Kidney epithelial cell (primary cell): ENCODE measurements around the gene POLL. TPM values are rescaled to one million over a fixed set of nuclear protein-coding genes. Genes with fewer than 3 reads are reported as not detected.

Source experiments
- DNase-seq: peaks from one replicate; pipeline ENCODE4 v3.0.0-alpha.2; 2010; ENCODE audit warnings: low read depth
- H3K27me3 ChIP-seq: 2 replicates; pipeline ENCODE4 v1.6.0; 2011; ENCODE audit warnings: low read length; ENCODE audit not compliant: control insufficient read depth, insufficient read depth
- H3K36me3 ChIP-seq: 2 replicates; pipeline ENCODE4 v1.5.1; 2011; ENCODE audit warnings: low read length; ENCODE audit not compliant: control insufficient read depth, insufficient read depth
- H3K4me3 ChIP-seq: 2 replicates; pipeline ENCODE4 v1.5.1; 2011; ENCODE audit warnings: low read depth, mild to moderate bottlenecking, control low read depth, low read length
- CTCF ChIP-seq: IDR thresholded peaks from 2 replicates; pipeline ENCODE4 v1.5.1; 2011; ENCODE audit warnings: mild to moderate bottlenecking, moderate library complexity, low read length, control low read depth, inconsistent platforms; ENCODE audit not compliant: insufficient read depth, poor library complexity, severe bottlenecking
- total RNA-seq: library from RNA; depleted of rRNA; stranded (reverse); fragments of >200 nt; gene quantifications from 2 replicates; pipeline ENCODE4 v1.2.3, GENCODE V29; 2015

Gene POLL
- total RNA-seq, 1 donor from 2014 or later = 24.0 TPM

- H3K36me3 ChIP-seq = no peaks in the 10 kb centered on the region
- DNase-seq = no peak
- no peaks in the 10 kb centered on the region for H3K27me3 ChIP-seq
- no peak overlapping the region for H3K4me3 ChIP-seq
- no peak for TF ChIP-seq CTCF
These were observed 37.9 kb upstream of the POLL start for GRCh38 chr10:101625821-101626412.

- no peak for DNase-seq
- Histone ChIP-seq H3K4me3 (no peak overlapping the region), H3K27me3 (no peaks in the 10 kb centered on the region), H3K36me3 (no peaks in the 10 kb centered on the region)
- no peak for TF ChIP-seq CTCF
These were observed 36.6 kb upstream of the POLL start for GRCh38 chr10:101624526-101625102.

- no peak overlapping the region for H3K4me3 ChIP-seq
- no peaks in the 10 kb centered on the region for H3K36me3 ChIP-seq
- no peaks in the 10 kb centered on the region for H3K27me3 ChIP-seq
- no peak for DNase-seq
- no peak for TF ChIP-seq CTCF
These were observed 35.5 kb upstream of the POLL start for GRCh38 chr10:101623528-101623927.

GRCh38 chr10:101619983-101620382 is 31.9 kb upstream of the POLL start:
- no peak for DNase-seq
- no peak for TF ChIP-seq CTCF
- H3K27me3 ChIP-seq = no peaks in the 10 kb centered on the region
- no peak overlapping the region for H3K4me3 ChIP-seq
- no peaks in the 10 kb centered on the region for H3K36me3 ChIP-seq

- H3K4me3 ChIP-seq = no peak overlapping the region
- H3K27me3 ChIP-seq = no peaks in the 10 kb centered on the region
- H3K36me3 ChIP-seq = no peaks in the 10 kb centered on the region
- no peak for DNase-seq
- TF ChIP-seq CTCF = no peak
These were observed 30.8 kb upstream of the POLL start for GRCh38 chr10:101618871-101619270.

- H3K36me3 ChIP-seq = no peaks in the 10 kb centered on the region
- TF ChIP-seq CTCF = no peak
- no peak for DNase-seq
- H3K27me3 ChIP-seq = no peaks in the 10 kb centered on the region
- H3K4me3 ChIP-seq = no peak overlapping the region
These were observed 29.9 kb upstream of the POLL start for GRCh38 chr10:101617824-101618568.
